GM19240 (cell line): Measurements from ENCODE around the gene LRRC45.
"Not testable (repeated sequence)": the region's sequence is repeated elsewhere in the genome, so short reads cannot be mapped to it uniquely, and the experiment has no call there.

Source experiments
- DNase-seq: peaks from one replicate; pipeline ENCODE4 v3.0.0; 2011; ENCODE audit warnings: low spot score; ENCODE audit not compliant: insufficient read length

LRRC45 gene

GRCh38 chr17:82022981-82023446 lies at the start of gene LRRC45:
TSS of gene LRRC45 (plus strand) at chr17:82023305. CDS start at chr17:82023644, 339 bp downstream.
- DNase-seq, result peak; percentile 99

- DNase-seq, result no peak
Measured at GRCh38 chr17:81973432-81973831, 49.7 kb upstream of the LRRC45 start.

- DNase-seq, result no peak
Measured at GRCh38 chr17:81976332-81977210, 46.5 kb upstream of the LRRC45 start.

- DNase-seq, result peak; percentile 85
Measured at GRCh38 chr17:81977211-81977808, 45.8 kb upstream of the LRRC45 start, which contains the start of gene ASPSCR1. TSS of gene ASPSCR1 (plus strand) at chr17:81977629. CDS start at chr17:81977647, 18 bp downstream.

- no peak for DNase-seq
Measured at GRCh38 chr17:81978524-81979298, 44.4 kb upstream of the LRRC45 start.

GRCh38 chr17:81980122-81980521 lies 43.0 kb upstream of the LRRC45 start:
- no peak for DNase-seq

- no peak for DNase-seq
Measured at GRCh38 chr17:81980707-81981343, 42.3 kb upstream of the LRRC45 start.

GRCh38 chr17:81981511-81981910 lies 41.6 kb upstream of the LRRC45 start:
- DNase-seq, result not testable (repeated sequence)

GRCh38 chr17:81983011-81983638 lies 40.0 kb upstream of the LRRC45 start:
- DNase-seq, result no peak

- no peak for DNase-seq
Measured at GRCh38 chr17:81983639-81984373, 39.3 kb upstream of the LRRC45 start.

- DNase-seq, result no peak
Measured at GRCh38 chr17:81984773-81985410, 38.2 kb upstream of the LRRC45 start.

- no peak for DNase-seq
Measured at GRCh38 chr17:81986606-81987005, 36.5 kb upstream of the LRRC45 start.

- no peak for DNase-seq
Measured at GRCh38 chr17:81987161-81987770, 35.8 kb upstream of the LRRC45 start.

- DNase-seq, result no peak
Measured at GRCh38 chr17:81990836-81991683, 32.0 kb upstream of the LRRC45 start.

GRCh38 chr17:81991684-81992305 lies 31.3 kb upstream of the LRRC45 start:
- DNase-seq, result no peak

GRCh38 chr17:81992306-81993102 lies 30.6 kb upstream of the LRRC45 start:
- no peak for DNase-seq
